Measurements from ENCODE around the gene C16orf86.

C16orf86 gene

DNA sequence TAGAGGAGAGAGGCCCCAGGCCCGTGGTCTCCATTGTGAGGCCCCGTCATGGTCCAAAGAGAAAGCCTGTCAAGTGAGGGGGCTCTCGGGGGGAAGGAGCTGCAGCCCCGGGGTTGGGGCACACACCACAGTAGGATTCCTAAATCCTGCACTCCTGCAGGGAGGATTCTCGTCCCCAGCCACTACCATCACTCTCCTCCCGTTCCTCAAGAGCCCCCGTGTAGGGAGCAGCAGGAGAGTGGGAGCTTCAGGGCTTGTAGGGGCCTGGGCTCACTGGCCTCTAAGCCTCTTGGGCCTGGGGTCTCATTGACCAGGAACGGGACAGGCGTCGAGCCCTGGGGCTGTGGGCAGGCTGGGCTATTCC lies 821 bp downstream of the C16orf86 start:
- no peak for DNase-seq
- TF ChIP-seq POLR2A (IDR thresholded peaks at IDR 0.05; ENCODE audit: low read length) (no peak), GATA1 (IDR thresholded peaks at IDR 0.05; ENCODE audit: low read depth, low read length) (no peak)

DNA sequence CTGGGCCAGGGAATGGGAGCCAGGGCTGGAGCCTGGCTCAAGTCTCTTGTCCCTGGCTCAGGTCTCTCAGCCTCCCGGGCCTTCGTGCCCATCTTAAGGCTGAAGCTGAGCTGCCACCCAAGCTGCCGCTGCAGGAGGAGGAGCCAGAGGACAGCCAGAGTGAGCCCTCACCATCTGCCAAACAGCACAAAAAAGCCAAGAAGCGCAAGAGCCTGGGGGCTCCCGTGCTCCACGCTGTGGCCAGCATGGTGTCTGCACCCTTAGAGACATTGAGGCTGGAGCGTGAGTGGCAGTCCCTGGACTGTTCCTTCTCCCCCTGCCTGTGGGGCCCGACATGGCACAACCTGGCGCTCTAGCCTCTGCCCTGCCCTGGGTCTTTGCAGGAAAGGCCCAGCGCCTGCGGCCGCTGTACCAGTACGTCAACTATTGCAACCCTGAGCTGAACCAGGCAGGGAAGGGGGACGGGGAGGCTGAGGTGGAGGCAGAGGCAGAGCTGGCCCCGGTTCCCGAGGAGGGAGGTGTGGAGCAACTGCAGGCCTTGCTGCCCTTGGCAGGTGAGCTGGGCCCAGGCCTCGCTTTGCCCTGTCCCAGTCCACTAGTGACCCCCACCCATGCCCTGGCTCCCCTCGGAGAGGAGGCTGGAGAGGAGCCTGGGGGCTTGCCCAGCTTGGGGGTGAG lies 1.3 kb downstream of the C16orf86 start:
- no peak for TF ChIP-seq GATA1 (IDR thresholded peaks at IDR 0.05; ENCODE audit: low read depth, low read length)
- TF ChIP-seq POLR2A (IDR thresholded peaks at IDR 0.05; ENCODE audit: low read length) = peak; percentile 41
- DNase-seq = peak; percentile 92

DNA sequence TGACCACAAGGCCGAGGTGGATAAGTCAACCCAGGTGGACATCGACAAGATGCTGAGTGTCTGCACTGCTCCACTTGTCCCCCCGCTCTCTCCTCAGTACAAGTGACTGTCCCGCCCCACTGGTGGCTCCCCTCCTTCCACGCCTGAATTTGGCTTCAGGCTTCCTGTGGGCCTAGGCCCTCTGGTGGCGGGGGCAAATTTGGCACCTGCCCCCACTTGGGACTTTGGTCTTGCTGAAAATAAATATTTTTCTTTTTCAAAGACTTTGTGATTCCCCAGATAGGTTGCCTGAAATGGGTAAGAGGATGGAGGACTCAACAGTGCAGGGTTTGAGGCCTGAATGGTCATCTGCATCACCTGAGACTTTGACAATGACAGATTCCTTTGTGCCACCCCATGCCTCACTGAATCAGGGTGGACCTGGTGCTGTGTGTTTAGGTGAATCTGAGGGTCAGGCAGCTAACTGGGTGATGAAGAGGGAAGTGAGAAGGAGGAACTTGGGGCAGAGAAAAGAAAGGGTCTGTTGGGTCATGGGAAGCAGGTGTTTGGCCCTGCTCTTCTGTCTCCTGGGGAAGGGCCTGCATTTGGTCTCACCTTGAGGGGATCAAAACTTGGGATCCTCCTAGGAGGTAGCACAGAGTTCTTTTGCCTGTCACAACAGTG lies 2.0 kb downstream of the C16orf86 start:
- TF ChIP-seq GATA1 (IDR thresholded peaks at IDR 0.05; ENCODE audit: low read depth, low read length) (no peak), POLR2A (IDR thresholded peaks at IDR 0.05; ENCODE audit: low read length) (no peak)
- peak; percentile 30 to 42 for DNase-seq

DNA sequence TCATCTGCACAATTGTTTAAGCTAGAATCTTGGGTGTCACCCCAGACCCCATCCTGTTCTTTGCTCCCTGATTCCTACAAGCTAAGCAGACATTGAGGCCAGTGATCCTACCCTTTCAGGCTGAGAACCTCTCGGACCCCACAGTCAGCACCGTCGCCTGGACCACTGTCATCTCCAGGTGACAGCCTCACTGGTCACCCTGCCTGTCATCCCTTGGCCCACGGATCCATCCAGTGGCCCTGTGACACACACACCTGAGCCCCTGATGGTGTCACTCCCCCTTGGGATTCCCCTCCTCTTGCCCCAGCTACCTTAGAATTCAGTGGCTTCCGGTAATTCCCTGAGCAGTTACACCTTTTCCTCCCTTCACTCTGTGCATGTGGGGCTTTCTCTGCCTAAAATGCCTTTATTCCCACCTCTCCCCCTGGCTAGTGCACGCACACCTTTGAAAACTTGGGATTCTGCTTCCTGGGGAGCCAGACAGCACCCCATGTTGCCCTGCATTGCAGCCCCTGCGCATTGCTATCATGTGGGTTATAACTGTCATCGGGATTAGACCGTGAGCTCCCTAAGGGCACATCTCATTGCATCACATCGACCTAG lies 3.0 kb downstream of the C16orf86 start:
- no peak for DNase-seq
- TF ChIP-seq GATA1 (IDR thresholded peaks at IDR 0.05; ENCODE audit: low read depth, low read length) (no peak), POLR2A (IDR thresholded peaks at IDR 0.05; ENCODE audit: low read length) (no peak)

DNA sequence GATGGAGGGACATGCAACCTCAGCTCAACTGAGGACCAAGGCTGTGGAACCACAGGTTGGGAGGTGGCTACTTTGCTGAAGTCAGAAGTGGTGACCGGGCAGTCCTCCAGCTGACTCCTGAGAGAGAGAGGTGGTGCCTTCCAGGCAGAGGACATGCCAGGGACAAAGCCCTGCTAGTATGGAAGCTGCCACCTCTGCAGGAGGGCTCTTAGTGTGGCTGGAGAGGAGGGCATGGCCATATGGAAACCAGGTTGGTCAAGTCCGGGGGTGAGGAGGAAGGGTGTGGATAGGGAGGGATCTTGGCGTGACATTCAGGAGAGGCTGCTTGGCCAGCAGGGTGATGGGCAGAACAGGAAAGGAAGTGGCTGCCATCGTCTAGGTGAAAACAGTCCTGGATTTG lies 5.7 kb downstream of the C16orf86 start:
- DNase-seq = no peak
- TF ChIP-seq GATA1 (IDR thresholded peaks at IDR 0.05; ENCODE audit: low read depth, low read length) (no peak), POLR2A (IDR thresholded peaks at IDR 0.05; ENCODE audit: low read length) (no peak)

DNA sequence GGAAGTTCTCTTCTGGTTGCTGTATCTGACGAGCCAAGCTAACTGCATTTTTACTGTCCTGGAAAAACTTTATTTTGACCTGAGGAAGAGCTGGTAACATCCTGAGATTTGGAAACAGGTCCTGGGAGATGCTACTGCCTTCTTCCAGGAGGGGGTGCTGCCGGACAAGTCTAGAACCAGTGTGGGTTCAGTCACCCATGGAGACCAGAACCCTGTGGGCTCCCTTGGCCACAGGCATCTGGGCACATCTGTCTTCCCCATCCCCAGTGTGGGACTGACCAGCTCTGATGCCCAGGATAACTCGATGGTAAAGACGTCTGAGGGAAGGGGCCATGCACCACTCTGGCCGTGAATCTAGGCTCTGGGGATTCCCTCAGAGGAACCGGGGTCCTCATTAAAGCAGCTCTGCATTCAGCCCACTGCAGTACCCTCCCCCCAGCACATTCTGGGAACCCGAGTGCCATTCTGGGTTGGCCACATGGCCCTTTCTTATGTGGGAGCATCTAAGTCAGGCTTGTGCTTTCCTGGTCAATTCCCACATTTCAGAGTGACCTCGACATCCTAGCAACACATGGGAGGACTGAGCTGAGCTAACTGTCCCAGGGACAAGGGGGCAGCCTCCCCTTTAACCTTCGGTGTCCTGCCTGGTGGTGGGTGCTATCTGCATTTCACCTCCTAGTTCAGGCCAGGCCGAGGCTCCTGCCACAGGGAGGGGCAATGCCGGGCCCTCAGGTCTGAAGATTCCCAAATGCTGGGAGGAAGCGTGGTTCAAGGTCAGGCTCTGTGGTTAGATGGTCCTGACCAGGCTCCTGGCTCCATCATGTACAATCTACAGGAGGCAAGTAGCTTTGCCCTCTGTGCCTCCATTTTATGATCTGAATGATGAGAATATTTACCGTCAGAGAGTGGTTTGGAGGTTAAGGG lies 6.4 kb downstream of the C16orf86 start:
- no peak for TF ChIP-seq GATA1 (IDR thresholded peaks at IDR 0.05; ENCODE audit: low read depth, low read length)
- no peak for TF ChIP-seq POLR2A (IDR thresholded peaks at IDR 0.05; ENCODE audit: low read length)
- DNase-seq = peak; percentile 69 to 85

DNA sequence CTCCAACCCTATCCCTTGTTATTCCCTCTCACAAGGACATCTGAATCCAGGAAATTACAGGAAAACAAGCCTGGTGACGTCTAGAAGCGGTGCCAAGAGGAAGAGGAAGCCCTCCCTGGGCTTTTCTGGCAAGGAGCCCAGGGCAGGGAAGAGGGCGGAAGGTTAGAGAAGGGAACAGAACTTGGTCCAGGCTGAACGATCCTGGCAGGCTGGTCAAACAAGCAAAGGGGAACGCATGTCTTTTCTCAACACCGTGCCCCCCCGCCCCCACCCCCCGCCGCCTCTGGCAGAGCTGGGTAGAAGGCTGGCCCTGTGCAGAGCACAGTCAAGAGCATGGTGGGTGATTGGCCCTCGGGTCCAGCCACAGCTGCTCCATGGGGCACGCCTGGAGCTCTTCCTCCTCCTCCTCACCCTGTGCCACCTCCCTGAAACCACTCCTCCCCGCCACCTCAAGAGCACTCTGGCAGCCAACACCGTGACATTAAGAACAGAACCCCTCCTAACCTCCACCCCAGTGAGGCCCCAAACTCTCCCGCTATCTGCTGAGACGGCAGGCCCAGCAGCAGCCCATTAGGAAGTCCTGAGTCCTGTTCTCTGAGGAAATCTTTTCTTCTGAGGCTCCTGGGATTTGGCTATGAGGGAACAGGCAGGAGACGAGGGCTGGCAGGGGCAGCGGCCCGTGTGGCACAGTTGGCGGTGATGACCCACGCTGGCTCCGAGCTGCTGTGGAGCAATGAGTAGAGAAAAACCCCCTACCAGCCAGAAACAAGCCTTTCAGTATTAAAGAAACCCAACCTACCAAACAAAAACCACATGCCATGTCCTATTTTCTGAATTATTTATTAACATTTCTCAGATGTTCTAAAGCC lies 7.3 kb downstream of the C16orf86 start:
- peak; percentile 26 to 53 for DNase-seq
- TF ChIP-seq POLR2A (IDR thresholded peaks at IDR 0.05; ENCODE audit: low read length) (no peak), GATA1 (IDR thresholded peaks at IDR 0.05; ENCODE audit: low read depth, low read length) (no peak)

DNA sequence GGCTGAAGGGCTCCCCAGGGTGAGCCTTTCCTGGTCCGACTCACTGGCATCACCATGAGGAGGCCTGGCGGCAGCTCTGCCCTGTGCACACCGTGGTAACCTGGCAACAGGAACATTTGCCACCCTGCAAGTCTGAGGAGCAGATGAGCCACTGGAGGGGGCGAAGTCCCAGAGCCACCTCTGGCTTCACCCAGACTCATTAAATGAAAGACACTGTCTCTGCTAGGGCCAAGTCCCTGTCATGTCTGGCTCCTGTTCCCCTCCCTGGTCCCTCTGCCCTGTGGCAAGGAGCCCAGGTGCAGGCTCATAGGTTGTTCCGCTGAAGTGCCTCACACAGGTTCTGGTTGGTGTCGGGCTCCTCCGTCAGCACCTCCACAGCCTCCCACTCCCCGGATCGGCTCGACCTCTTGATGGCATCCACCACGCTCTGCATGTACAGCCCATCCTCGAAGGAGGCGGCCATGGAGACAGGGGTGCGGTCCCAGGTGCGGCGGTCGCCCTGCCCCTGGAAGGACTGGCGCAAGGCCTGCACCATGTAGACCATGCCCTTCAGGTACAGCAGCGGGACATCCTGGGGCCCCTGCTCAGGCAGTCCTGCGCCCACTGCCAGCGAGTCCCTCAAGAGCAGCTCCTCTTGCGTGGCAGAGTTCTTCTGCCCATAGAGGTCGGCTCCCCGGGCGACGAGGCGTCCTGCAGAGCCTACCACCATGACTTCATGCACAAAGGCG lies 8.4 kb downstream of the C16orf86 start:
- no peak for TF ChIP-seq GATA1 (IDR thresholded peaks at IDR 0.05; ENCODE audit: low read depth, low read length)
- no peak for TF ChIP-seq POLR2A (IDR thresholded peaks at IDR 0.05; ENCODE audit: low read length)
- no peak for DNase-seq

DNA sequence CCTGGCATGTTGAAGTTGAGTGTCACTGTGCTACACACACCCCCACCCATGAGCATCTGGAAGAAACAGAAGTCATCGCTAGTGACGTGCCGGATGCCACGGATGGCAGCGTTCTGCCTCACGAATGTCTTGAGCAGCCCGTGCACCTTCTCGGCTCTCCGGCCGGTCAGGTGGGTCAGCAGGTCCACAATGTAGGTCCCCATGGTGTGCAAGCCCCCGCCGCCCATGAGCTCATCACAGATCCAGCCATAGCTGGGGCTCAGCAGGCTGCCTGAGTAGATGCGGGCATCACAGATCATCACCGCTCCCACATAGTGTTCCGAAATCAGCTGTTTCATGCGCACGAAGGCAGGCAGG lies 8.9 kb downstream of the C16orf86 start:
- no peak for TF ChIP-seq POLR2A (IDR thresholded peaks at IDR 0.05; ENCODE audit: low read length)
- no peak for TF ChIP-seq GATA1 (IDR thresholded peaks at IDR 0.05; ENCODE audit: low read depth, low read length)
- no peak for DNase-seq

DNA sequence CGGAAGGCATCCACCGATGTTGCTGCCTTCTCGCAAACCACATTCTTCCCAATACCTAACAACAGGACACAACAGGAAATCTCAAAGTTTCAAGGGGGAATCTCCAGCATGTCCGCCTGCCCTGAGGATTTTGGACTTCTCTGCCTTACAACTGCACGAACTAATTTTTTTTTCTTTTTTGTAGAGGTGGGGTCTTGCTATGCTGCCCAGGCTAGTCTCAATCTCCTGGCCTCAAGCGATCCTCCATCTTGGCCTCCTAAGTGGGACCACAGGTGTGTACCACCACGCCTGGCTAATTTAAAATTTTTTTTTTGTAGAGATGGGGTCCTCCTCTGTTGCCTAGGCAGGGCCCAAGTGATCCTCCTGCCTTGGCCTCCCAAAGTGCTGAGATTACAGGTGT lies 9.4 kb downstream of the C16orf86 start:
- no peak for TF ChIP-seq POLR2A (IDR thresholded peaks at IDR 0.05; ENCODE audit: low read length)
- no peak for TF ChIP-seq GATA1 (IDR thresholded peaks at IDR 0.05; ENCODE audit: low read depth, low read length)
- DNase-seq = no peak

DNA sequence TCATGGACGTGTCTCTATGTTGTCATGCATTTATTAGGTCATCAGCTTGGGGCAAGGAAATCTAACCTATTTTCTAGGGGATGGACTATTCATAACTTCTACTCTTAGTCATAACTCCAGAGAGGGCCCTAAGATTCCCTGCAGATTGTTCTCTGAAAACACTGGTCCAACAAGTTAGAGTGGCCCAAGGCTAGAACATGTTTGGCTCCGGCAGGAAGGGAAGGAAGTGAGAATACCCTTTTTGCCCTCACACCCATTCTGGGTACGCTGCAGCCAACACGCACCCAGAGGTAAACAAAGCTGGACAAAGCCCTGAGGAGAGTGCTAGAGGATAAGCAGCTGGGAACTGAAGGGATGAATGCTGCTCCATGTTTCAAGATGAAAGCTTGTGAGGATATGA lies 9.9 kb downstream of the C16orf86 start:
- DNase-seq = no peak
- TF ChIP-seq POLR2A (IDR thresholded peaks at IDR 0.05; ENCODE audit: low read length) (no peak), GATA1 (IDR thresholded peaks at IDR 0.05; ENCODE audit: low read depth, low read length) (no peak)

DNA sequence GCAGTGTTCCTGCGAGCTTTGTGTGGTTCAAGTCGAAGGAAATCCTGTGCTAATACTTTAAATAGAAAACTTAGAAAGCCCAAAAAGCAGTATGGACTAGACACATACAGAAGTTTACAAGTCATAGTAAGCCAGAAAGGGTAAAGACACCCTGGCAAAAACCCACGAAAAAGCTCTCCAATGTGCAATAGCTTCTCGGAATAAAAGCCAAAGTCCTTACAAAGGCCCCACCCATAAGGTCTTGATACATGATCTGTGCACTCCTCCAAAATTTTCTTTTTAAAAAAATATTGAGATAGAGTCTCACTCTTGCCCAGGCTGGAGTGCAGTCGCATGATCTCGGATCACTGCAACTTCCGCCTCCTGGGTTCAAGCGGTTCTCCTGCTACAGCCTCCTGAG lies 10.3 kb downstream of the C16orf86 start:
- no peak for DNase-seq
- no peak for TF ChIP-seq POLR2A (IDR thresholded peaks at IDR 0.05; ENCODE audit: low read length)
- no peak for TF ChIP-seq GATA1 (IDR thresholded peaks at IDR 0.05; ENCODE audit: low read depth, low read length)

All from erythroblast (primary cell).